Stimulated activated CD4-positive, alpha-beta T cell treated with anti-CD3 and anti-CD28 coated beads, TNF-alpha, amount 100 ng/mL, for 1 hour (primary cell): ENCODE data around the gene CHDH.

Experiments
- DNase-seq, 3 donors: peaks; one replicate each; pipeline ENCODE4 v3.0.0-alpha.2; 2020; ENCODE audit warnings: low read depth in 3 of 3, low spot score in 1 of 3

CHDH gene, protein sequence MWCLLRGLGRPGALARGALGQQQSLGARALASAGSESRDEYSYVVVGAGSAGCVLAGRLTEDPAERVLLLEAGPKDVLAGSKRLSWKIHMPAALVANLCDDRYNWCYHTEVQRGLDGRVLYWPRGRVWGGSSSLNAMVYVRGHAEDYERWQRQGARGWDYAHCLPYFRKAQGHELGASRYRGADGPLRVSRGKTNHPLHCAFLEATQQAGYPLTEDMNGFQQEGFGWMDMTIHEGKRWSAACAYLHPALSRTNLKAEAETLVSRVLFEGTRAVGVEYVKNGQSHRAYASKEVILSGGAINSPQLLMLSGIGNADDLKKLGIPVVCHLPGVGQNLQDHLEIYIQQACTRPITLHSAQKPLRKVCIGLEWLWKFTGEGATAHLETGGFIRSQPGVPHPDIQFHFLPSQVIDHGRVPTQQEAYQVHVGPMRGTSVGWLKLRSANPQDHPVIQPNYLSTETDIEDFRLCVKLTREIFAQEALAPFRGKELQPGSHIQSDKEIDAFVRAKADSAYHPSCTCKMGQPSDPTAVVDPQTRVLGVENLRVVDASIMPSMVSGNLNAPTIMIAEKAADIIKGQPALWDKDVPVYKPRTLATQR

DNA sequence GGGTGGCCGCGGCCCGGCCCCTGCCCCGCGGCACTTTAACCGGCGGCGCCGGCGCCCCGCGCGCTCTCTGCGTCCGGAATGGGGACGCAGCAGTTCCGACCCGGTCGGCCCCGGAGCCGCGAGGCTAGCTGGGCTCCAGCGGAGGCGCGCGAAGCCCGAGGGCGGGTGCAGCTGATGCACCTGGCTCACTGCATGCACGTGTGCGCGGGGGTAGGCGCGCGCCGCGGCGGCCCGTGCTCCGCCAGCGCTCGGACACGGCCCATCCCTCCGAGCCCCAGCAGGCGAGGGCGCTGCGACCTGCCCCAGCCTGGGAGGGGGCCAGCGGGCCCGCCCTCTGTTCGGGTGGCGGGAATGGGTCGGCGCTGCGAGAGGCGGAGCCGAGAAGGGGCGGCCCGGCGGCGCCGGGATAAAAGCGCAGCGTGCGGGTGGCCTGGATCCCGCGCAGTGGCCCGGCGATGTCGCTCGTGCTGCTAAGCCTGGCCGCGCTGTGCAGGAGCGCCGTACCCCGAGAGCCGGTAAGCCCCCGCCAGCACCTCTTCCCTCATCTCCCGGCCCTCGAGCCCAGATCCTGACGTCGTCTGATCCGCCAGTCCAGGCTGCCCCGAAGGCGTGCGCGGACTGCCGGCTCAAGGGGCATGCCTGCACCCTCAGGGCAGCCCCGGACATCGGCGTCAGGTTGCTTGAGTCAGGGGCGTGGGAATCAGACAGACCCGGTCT is at the start of gene CHDH, which contains the start of gene IL17RB:
CHDH (minus strand) TSS at position 286 of the 717 bp plus-strand sequence. CDS start 22,411 bp downstream, outside the sequence.
IL17RB (plus strand) TSS at position 435 of the 717 bp plus-strand sequence; CDS start at position 456, 21 bp downstream.
- no peak for DNase-seq

DNA sequence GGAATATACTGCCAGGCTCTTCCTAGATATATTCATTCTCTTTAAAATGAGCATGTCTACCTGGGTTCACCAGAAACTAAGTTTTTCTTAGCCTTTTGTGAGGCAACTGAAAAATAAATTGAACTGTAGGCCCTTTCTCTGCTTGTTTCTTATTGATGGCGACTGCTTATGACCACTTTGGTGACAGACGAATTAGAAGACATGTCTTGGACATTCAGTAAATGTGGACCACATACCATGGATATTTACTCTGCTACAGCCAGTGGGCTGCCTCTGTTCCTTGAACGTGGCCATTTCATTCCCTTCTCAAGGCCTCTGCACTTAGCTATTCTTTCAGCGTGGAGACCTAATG is 46.0 kb upstream of the CHDH start:
- no peak for DNase-seq

GRCh38 chr3:53891497-53892285 is 45.5 kb upstream of the CHDH start, which contains the start of gene SELENOK:
TSS of gene SELENOK (minus strand) at chr3:53891859.
- DNase-seq = peak; percentile 86 to 92 (median 90)

GRCh38 chr3:53890726-53891475 is 44.7 kb upstream of the CHDH start:
- DNase-seq = peak in 1 of 3 donors; percentile 10

- DNase-seq = no peak
These were observed 42.0 kb upstream of the CHDH start for GRCh38 chr3:53888232-53888631.

DNA sequence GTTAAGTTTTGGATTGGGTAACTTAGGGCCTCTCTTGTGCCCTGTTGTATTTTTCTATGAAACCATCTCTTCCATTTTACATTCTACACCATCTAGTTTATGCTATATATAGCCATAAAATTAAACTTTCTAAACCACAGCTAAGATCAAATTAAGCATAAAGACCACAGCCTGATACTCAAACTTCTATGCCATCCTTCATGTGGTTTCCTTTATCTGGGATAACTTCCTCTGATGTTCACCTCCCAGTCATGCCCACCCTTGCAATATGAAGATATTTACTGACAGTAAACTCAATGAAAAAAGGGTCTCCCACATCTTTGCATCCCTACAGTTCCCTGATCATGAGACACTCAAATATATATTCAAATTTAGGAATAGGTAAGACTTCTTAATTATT is 41.2 kb upstream of the CHDH start:
- no peak for DNase-seq

GRCh38 chr3:53885239-53885638 is 39.0 kb upstream of the CHDH start:
- no peak for DNase-seq

DNA sequence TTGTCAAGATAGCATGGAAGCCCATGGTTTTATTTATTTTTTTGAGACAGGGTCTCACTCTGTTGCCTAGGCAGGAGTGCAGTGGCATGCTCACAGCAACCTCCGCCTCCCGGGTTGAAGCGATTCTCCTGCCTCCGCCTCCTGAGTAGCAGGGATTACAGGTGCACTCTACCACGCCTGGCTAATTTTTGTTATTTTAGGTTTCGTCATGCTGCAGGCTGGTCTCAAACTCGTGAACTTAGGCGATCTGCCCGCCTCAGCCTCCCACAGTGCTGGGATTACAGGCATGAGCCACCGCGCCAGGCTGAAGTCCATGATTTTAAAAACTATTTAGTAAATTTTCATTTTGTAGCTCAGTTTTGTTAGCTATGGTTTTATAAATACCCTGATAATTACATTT is 38.4 kb upstream of the CHDH start:
- DNase-seq = no peak

DNA sequence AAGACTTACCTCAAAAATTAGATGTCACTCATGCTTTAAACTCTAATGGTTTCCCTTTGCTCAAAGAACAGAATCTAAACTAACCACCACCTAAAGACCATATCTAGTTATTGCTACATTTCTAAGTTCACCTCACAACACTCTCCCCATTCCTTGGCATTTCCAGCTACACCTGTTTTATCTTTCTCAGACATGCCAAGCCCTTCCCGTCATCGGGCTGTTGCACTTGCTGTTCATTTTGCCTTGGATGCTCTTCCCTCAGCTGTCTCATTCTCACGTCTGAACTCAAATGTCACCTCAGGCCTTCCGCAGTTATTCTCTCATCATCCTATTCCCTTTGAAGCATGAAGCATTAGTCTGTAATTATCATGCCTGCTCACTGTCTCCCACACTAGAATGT is 36.8 kb upstream of the CHDH start:
- no peak for DNase-seq

DNA sequence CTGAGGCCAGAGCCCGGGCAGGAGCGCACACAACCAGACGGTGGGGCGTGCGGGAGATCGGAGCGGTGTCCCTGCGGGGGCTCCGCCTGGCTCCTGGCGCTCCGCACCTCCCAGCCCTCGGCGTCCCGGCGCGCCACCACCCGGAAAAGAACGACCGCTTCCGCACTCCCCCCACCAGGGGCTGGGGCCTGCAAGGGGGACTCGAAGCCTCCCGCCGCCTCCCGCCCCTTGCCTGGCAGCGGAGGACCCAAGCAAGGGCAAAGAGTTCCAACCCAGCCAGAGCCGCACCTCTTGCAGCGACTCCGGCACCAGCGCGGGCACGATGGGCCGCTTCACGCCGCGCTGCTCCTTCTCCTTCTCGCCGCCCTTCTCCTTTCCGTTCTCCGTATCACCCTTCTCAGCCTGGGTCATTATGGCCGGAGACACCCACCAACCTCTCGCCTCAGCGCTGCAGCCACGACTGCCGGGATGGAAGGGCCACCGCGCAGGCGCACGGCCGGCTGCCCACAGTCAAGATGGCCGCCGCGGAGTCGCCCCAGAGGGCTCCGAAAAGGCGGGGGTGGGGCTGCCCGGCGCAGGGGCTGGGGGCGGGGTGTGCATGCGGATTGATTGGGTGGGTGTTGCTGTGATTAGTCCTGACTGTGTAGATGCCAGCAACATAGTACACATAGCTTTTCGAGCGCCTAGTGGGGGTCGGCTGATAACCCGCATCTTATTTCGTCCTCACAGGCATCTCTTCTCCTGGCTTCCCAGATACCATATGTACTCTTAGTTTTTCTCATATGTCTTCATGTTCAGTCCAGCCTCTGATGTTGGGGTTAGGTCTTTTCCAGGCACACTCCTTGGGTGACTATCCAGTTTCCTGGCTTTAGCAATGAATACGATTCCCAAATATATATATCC is 35.7 kb upstream of the CHDH start, which contains the start of gene ACTR8:
ACTR8 (minus strand) TSS at position 462 of the 903 bp plus-strand sequence; CDS start at position 411, 51 bp downstream.
- peak; percentile 59 to 85 (median 70) for DNase-seq

GRCh38 chr3:53880396-53881345 is 34.5 kb upstream of the CHDH start:
- DNase-seq = no peak

DNA sequence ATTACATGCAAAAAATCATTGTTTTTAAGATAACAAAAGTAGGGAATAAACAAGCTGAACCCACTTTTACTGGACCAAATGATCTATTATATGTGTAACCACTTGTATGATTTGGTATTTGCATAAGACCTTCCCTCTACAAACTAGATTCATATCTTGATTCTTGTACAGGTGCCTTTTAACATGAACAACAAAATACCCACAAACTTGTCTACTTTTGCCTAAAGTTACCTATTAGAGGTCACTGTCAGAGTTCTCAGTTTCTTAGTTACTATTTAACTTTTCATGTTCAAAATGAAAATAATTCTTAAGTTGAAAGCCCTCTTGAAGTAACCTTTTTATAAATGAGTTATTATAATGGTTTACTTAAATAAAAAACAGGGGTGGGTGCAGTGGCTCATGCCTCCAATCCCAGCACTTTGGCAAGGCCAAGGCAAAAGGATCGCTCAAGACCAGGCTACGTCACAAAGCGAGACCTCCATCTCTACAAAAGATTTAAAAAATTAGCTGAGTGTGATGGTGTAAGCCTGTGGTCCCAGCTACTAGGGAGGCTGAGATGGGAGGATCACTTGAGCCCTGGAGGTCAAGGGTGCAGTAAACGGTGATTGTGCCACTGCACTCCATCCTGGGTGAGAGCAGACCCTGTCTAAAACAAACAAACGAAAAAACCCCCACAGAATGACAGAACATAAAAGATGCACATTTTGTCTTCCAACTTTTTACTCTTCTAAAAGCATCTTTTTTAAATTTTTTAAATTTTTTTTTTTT is 19.7 kb upstream of the CHDH start:
- no peak for DNase-seq

- DNase-seq = no peak
These were observed 16.9 kb upstream of the CHDH start for GRCh38 chr3:53863145-53863544.

DNA sequence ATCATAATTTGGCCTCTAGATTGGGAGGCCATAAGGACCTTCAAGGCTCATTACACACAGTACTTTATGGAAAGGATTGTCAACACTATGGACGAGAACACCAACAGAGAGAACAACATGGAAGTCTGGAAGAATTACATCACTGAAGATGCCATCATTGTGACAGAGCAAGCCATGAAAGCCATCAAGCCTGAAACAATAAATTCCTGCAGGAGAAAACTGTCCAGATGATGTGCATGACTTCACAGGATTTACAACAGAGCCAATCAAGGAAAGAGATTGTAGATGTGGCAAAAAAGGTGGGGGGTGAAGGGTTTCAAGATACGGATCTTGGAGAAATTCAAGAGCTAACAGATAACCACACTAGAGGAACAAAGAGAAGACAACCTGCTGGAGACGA is 16.0 kb upstream of the CHDH start:
- DNase-seq = no peak

- no peak for DNase-seq
These were observed 14.0 kb upstream of the CHDH start for GRCh38 chr3:53860196-53860595.

GRCh38 chr3:53859178-53859577 is 13.0 kb upstream of the CHDH start:
- no peak for DNase-seq

GRCh38 chr3:53858096-53858741 is 12.0 kb upstream of the CHDH start:
- no peak for DNase-seq
